WTC11 (cell line): ENCODE results near the gene PTPRN2. TPM values are rescaled to one million over a fixed set of nuclear protein-coding genes. Genes with fewer than 3 reads are reported as not detected.

Experiments used
- ATAC-seq: fragments of 200-7000 bp; cut with Tn5 transposase; 2 replicates; pipeline ENCODE4 v1.10.0; 2021; ENCODE audit warnings: mild to moderate bottlenecking, moderate library complexity
- CTCF ChIA-PET: fragments of 300-600 bp; sonication (Branson Sonifier 250); formaldehyde crosslinking; loops from one replicate; lab custom pipeline; 2021; ENCODE audit warnings: antibody characterized with exemption; lab: Charles Lee
- POLR2A ChIA-PET: fragments of 350-600 bp; sonication (Branson Sonifier 250); formaldehyde crosslinking; loops from one replicate; lab custom pipeline; 2021; ENCODE audit warnings: antibody characterized with exemption; lab: Charles Lee
- DNase-seq: peaks from one replicate; pipeline ENCODE4 v3.0.0; 2021; ENCODE audit warnings: low spot score
- H3K27ac Mint-ChIP-seq: 2 replicates; pipeline ENCODE4 v1.8.0; 2021; ENCODE audit warnings: mixed read lengths
- H3K27me3 Mint-ChIP-seq: 2 replicates; pipeline ENCODE4 v1.8.0; 2021; ENCODE audit warnings: low read depth, mild to moderate bottlenecking, moderate library complexity, mixed read lengths
- H3K36me3 Mint-ChIP-seq: 2 replicates; pipeline ENCODE4 v1.8.0; 2021; ENCODE audit warnings: mixed read lengths
- H3K4me1 Mint-ChIP-seq: 2 replicates; pipeline ENCODE4 v1.8.0; 2022; ENCODE audit warnings: mixed read lengths
- H3K4me3 Mint-ChIP-seq: 2 replicates; pipeline ENCODE4 v1.8.0; 2021; ENCODE audit warnings: mild to moderate bottlenecking, moderate library complexity, mixed read lengths
- H3K9me3 Mint-ChIP-seq: 2 replicates; pipeline ENCODE4 v1.8.0; 2021; ENCODE audit warnings: mixed read lengths
- ATF3 ChIP-seq: sonication (generic); formaldehyde crosslinking; conservative IDR thresholded peaks from 2 replicates; pipeline ENCODE4 v1.8.1; 2022; ENCODE audit warnings: mild to moderate bottlenecking, missing genetic modification reagents
- FOXP4 ChIP-seq: sonication (generic); formaldehyde crosslinking; IDR thresholded peaks from 2 replicates; pipeline ENCODE4 v1.8.0; 2022; ENCODE audit warnings: mild to moderate bottlenecking, missing genetic modification reagents
- HMGA2 ChIP-seq: fragments of 250-450 bp; sonication (Bioruptor Pico); IDR thresholded peaks from 2 replicates; pipeline ENCODE4 v1.4.0; 2021; ENCODE audit warnings: mild to moderate bottlenecking, moderate library complexity
- HMGXB4 ChIP-seq: sonication (generic); formaldehyde crosslinking; IDR thresholded peaks from 2 replicates; pipeline ENCODE4 v1.8.1; 2023; ENCODE audit warnings: mild to moderate bottlenecking, moderate library complexity, missing genetic modification reagents
- KAT7 ChIP-seq: sonication (generic); formaldehyde crosslinking; IDR thresholded peaks from 2 replicates; pipeline ENCODE4 v1.8.1; 2023; ENCODE audit warnings: missing genetic modification reagents, mild to moderate bottlenecking, borderline replicate concordance
- NR1H2 ChIP-seq: sonication (generic); formaldehyde crosslinking; IDR thresholded peaks from 2 replicates; pipeline ENCODE4 v1.9.0; 2021; ENCODE audit warnings: mild to moderate bottlenecking, moderate library complexity, missing genetic modification reagents
- NR2C2 ChIP-seq: sonication (generic); formaldehyde crosslinking; IDR thresholded peaks from 2 replicates; pipeline ENCODE4 v1.8.0; 2022; ENCODE audit warnings: mild to moderate bottlenecking, missing genetic modification reagents
- TEAD1 ChIP-seq: sonication (generic); formaldehyde crosslinking; IDR thresholded peaks from 2 replicates; pipeline ENCODE4 v1.8.0; 2022; ENCODE audit warnings: mild to moderate bottlenecking, missing genetic modification reagents
- TEAD4 ChIP-seq: sonication (generic); formaldehyde crosslinking; IDR thresholded peaks from 2 replicates; pipeline ENCODE4 v1.8.0; 2022; ENCODE audit warnings: mild to moderate bottlenecking, missing genetic modification reagents
- ZBTB43 ChIP-seq: sonication (generic); formaldehyde crosslinking; IDR thresholded peaks from 2 replicates; pipeline ENCODE4 v1.8.1; 2023; ENCODE audit warnings: mild to moderate bottlenecking, missing genetic modification reagents
- ZNF263 ChIP-seq: sonication (generic); formaldehyde crosslinking; IDR thresholded peaks from 2 replicates; pipeline ENCODE4 v1.8.1; 2022; ENCODE audit warnings: low read depth, mild to moderate bottlenecking, moderate library complexity, missing genetic modification reagents
- total RNA-seq: library from RNA; stranded (reverse); gene quantifications from 3 replicates; pipeline ENCODE4 v1.2.3, GENCODE V29; 2021
- TF ChIP-seq, protein P1 (sequence below): sonication (generic); formaldehyde crosslinking; IDR thresholded peaks from 2 replicates; pipeline ENCODE4 v1.8.1; 2023; ENCODE audit warnings: mild to moderate bottlenecking, missing genetic modification reagents
- TF ChIP-seq, protein P2 (sequence below): fragments of 250-450 bp; sonication (Bioruptor Pico); IDR thresholded peaks from 2 replicates; pipeline ENCODE4 v1.8.0; 2021; ENCODE audit warnings: mild to moderate bottlenecking
- TF ChIP-seq, protein P3 (sequence below): sonication (generic); formaldehyde crosslinking; IDR thresholded peaks from 2 replicates; pipeline ENCODE4 v1.8.1; 2022; ENCODE audit warnings: mild to moderate bottlenecking, moderate library complexity, missing genetic modification reagents
- TF ChIP-seq, protein P4 (sequence below): sonication (generic); formaldehyde crosslinking; IDR thresholded peaks from 2 replicates; pipeline ENCODE4 v1.8.0; 2022; ENCODE audit warnings: mild to moderate bottlenecking, missing genetic modification reagents
- TF ChIP-seq, protein P5 (sequence below): sonication (generic); formaldehyde crosslinking; IDR thresholded peaks from 2 replicates; pipeline ENCODE4 v1.8.0; 2022; ENCODE audit warnings: mild to moderate bottlenecking, missing genetic modification reagents
- TF ChIP-seq, protein P6 (sequence below): fragments of 250-450 bp; sonication (Bioruptor Pico); IDR thresholded peaks from 2 replicates; pipeline ENCODE4 v1.9.0; 2021; ENCODE audit warnings: moderate library complexity, mild to moderate bottlenecking, inconsistent platforms, borderline replicate concordance

Gene PTPRN2
- total RNA-seq, 1 experiment from 2014 or later: 4.7 TPM

- Mint-ChIP-seq H3K27me3 (no peaks in the 10 kb centered on the region; the same call in 1 of the 2 replicates), H3K36me3 (no peaks in the 10 kb centered on the region), H3K4me3 (no peak overlapping the region), H3K9me3 (peaks cover 15% of the 10 kb centered on the region), H3K27ac (no peak overlapping the region), H3K4me1 (no peaks in the 10 kb centered on the region)
- CTCF ChIA-PET: no interaction called here
- DNase-seq (no peak), ATAC-seq (no peak)
- POLR2A ChIA-PET: no interaction called here
- TF ChIP-seq, protein P1, sequence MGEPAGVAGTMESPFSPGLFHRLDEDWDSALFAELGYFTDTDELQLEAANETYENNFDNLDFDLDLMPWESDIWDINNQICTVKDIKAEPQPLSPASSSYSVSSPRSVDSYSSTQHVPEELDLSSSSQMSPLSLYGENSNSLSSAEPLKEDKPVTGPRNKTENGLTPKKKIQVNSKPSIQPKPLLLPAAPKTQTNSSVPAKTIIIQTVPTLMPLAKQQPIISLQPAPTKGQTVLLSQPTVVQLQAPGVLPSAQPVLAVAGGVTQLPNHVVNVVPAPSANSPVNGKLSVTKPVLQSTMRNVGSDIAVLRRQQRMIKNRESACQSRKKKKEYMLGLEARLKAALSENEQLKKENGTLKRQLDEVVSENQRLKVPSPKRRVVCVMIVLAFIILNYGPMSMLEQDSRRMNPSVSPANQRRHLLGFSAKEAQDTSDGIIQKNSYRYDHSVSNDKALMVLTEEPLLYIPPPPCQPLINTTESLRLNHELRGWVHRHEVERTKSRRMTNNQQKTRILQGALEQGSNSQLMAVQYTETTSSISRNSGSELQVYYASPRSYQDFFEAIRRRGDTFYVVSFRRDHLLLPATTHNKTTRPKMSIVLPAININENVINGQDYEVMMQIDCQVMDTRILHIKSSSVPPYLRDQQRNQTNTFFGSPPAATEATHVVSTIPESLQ: no peak
- TF ChIP-seq, protein P2, sequence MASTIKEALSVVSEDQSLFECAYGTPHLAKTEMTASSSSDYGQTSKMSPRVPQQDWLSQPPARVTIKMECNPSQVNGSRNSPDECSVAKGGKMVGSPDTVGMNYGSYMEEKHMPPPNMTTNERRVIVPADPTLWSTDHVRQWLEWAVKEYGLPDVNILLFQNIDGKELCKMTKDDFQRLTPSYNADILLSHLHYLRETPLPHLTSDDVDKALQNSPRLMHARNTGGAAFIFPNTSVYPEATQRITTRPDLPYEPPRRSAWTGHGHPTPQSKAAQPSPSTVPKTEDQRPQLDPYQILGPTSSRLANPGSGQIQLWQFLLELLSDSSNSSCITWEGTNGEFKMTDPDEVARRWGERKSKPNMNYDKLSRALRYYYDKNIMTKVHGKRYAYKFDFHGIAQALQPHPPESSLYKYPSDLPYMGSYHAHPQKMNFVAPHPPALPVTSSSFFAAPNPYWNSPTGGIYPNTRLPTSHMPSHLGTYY (CRISPR knock-in tag): no peak
- TF ChIP-seq NR2C2 (CRISPR knock-in tag) (no peak), HMGXB4 (CRISPR knock-in tag) (no peak), HMGA2 (CRISPR knock-in tag) (no peak), KAT7 (CRISPR knock-in tag) (no peak), ZNF263 (CRISPR knock-in tag) (no peak), ATF3 (CRISPR knock-in tag) (no peak), TEAD1 (CRISPR knock-in tag) (no peak), FOXP4 (CRISPR knock-in tag) (no peak), ZBTB43 (CRISPR knock-in tag) (no peak), TEAD4 (CRISPR knock-in tag) (no peak), NR1H2 (CRISPR knock-in tag) (no peak)
- TF ChIP-seq, protein P3, sequence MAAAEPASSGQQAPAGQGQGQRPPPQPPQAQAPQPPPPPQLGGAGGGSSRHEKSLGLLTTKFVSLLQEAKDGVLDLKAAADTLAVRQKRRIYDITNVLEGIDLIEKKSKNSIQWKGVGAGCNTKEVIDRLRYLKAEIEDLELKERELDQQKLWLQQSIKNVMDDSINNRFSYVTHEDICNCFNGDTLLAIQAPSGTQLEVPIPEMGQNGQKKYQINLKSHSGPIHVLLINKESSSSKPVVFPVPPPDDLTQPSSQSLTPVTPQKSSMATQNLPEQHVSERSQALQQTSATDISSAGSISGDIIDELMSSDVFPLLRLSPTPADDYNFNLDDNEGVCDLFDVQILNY (CRISPR knock-in tag): no peak
- TF ChIP-seq, protein P4, sequence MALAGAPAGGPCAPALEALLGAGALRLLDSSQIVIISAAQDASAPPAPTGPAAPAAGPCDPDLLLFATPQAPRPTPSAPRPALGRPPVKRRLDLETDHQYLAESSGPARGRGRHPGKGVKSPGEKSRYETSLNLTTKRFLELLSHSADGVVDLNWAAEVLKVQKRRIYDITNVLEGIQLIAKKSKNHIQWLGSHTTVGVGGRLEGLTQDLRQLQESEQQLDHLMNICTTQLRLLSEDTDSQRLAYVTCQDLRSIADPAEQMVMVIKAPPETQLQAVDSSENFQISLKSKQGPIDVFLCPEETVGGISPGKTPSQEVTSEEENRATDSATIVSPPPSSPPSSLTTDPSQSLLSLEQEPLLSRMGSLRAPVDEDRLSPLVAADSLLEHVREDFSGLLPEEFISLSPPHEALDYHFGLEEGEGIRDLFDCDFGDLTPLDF: no peak
- TF ChIP-seq, protein P5, sequence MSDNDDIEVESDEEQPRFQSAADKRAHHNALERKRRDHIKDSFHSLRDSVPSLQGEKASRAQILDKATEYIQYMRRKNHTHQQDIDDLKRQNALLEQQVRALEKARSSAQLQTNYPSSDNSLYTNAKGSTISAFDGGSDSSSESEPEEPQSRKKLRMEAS (CRISPR knock-in tag): no peak
- TF ChIP-seq, protein P6, sequence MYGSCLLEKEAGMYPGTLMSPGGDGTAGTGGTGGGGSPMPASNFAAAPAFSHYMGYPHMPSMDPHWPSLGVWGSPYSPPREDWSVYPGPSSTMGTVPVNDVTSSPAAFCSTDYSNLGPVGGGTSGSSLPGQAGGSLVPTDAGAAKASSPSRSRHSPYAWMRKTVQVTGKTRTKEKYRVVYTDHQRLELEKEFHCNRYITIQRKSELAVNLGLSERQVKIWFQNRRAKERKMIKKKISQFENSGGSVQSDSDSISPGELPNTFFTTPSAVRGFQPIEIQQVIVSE (CRISPR knock-in tag): no peak
Observed at GRCh38 chr7:158373476-158374133, 214.0 kb downstream of the PTPRN2 start.
